T-helper 22 cell (primary cell): ENCODE data around the gene SRP9.
A peak's percentile ranks its signal among the peaks of the same experiment; 100 is the strongest.
"Not testable (repeated sequence)": the region's sequence is repeated elsewhere in the genome, so short reads cannot be mapped to it uniquely, and the experiment has no call there.

Experiments
- DNase-seq: peaks from one replicate; pipeline ENCODE4 v3.0.0-alpha.2; 2020; ENCODE audit warnings: low read depth

Gene SRP9

GRCh38 chr1:225776294-225776693, 1.3 kb upstream of the SRP9 start:
- DNase-seq = no peak

DNA sequence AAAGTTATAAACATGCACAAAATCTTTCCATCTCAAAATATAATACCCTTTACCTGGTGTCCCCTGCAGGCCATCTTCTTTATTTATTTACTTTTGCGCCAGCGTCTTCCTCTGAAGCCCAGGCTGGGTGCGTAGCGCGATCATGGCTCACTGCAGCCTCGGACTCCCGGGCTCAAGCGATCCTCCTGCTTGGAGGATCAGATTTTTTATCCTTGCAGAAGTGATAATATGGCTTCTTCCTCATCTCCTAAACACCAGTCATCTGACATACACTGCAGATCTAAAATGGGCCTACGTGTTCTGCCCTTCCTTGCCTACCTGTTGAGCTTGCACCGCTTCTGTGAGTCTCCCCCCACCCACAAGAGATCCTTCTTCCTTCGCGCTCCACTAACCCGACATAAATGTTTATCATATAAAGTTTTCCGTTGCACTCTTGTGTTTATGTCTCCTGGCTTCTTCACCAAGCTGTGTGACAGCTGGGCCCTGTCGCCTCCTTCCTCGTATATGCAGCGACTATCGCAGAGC, 506 bp upstream of the SRP9 start:
- DNase-seq = no peak

GRCh38 chr1:225778337-225778669, 677 bp downstream of the SRP9 start:
- DNase-seq = no peak

DNA sequence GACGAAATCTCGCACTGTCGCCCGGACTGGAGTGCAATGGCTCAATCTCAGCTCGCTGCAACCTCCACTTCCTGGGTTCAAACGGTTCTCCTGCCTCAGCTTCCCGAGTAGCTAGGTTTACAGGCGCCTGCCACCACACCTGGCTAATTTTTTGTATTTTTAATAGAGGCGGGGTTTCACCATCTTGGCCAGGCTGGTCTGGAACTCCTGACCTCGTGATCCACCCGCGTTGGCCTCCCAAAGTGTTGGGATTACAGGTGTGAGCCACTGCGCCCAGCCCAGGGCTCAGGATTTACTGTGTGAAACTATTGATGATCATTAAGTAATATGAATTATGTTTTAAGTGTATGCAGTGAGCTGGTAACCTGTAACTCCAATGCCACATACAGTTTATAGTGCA, 1.5 kb downstream of the SRP9 start:
- not testable (repeated sequence) for DNase-seq

GRCh38 chr1:225780134-225780533, 2.5 kb downstream of the SRP9 start:
- no peak for DNase-seq

DNA sequence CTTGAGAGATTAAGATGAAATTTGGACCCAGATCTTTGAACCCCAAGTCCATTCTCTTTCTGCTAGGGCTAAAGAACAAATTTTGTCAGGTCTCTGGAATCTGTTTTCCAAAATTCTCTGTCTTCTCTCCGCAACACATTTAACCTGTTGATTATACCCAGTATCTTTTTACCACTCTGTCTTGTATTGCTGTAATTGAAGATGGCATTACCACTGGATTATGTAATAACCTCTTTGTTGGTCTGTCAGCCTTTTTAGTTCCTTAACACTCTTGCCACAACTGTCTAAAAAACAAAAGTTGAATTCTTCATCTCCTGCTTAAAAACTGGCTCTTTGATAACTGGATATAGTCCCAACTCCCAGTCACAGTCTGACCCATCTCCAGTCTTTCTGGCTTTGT, 3.0 kb downstream of the SRP9 start:
- no peak for DNase-seq

DNA sequence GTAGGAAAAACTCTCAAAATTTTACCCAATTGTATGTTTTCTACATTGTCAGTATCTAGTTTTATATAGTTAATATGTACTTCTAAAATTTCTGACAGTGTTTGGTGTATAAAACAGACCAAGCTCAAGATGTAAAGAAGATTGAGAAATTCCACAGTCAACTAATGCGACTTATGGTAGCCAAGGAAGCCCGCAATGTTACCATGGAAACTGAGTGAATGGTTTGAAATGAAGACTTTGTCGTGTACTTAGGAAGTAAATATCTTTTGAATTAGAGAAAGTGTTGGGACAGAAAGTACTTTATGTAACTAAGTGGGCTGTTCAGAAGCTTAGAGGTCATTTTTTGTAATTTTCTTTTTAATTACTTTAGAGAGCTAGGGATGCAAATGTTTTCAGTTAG, 11.5 kb downstream of the SRP9 start:
- DNase-seq = not testable (repeated sequence)

DNA sequence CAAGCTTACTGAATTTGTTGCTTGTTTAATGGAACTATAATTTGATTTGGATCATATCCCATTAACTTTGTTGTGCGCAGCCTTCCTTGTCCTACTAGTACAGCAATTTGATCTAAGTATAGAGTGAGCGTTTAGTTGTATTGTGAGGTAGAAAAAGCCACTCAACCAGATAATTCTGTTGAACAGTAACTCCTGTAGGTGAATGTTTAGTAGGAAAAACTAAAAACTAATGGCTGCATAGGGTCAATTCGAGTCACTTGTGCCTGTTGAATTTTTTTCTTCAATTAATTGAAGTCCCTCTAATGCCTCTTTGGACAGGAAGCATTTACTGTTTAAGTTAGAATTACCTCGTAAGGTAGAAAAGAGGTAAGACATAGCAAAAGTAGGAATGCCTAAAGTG, 17.3 kb downstream of the SRP9 start:
- DNase-seq = no peak

DNA sequence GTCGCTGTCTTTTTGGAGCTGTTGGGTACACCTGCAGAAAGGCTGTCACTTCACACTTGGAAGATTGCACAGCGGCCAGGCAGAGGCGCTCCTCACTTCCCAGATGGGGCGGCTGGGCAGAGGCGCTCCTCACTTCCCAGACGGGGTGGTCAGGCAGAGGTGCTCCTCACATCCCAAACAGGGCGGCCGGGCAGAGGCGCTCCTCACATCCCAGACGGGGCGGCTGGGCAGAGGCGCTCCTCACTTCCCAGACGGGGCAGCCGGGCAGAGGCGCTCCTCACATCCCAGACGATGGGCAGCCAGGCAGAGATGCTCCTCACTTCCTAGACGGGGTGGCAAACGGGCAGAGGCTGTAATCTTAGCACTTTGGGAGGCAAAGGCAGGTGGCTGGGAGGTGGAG, 18.5 kb downstream of the SRP9 start:
- not testable (repeated sequence) for DNase-seq

- not testable (repeated sequence) for DNase-seq
Measured at GRCh38 chr1:225801146-225801545, 23.5 kb downstream of the SRP9 start.

- no peak for DNase-seq
Measured at GRCh38 chr1:225806249-225806648, 28.6 kb downstream of the SRP9 start.

DNA sequence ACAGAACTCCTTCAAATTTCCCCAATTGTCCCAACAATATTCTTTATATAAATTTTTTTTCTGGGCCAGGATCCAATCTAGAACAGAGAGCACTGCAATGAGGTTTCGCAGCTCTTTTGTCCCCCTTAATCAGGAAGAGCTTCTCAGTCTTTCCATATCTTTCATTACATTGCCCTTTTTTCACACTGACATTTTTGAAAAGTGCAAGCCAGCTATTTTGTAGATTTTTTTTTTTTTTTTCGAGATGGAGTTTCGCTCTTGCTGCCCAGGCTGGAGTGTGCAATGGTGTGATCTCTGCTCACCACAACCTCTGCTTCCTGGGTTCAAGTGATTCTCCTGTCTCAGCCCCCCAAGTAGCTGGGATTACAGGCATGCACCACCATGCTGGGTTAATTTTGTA, 29.1 kb downstream of the SRP9 start:
- DNase-seq = not testable (repeated sequence)

DNA sequence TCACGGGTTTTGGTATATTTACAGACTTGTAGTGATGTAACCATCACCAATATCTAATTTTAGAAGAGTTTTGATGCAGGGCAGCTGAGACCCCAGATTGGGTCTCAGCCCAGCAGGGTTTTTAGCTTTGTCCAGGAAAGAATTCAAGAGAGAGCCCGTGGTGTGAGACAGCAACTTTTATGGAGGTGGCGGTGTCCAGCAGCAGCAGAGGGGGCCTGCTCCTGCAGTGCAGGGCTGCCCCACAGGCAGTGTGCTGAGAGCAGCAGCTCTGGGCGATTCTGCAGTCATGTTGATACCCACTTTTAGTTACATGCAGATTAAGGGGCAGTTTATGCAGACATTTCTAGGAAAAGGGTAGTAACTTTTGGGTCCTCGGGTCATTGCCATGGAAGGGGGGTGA, 30.5 kb downstream of the SRP9 start:
- DNase-seq = no peak

DNA sequence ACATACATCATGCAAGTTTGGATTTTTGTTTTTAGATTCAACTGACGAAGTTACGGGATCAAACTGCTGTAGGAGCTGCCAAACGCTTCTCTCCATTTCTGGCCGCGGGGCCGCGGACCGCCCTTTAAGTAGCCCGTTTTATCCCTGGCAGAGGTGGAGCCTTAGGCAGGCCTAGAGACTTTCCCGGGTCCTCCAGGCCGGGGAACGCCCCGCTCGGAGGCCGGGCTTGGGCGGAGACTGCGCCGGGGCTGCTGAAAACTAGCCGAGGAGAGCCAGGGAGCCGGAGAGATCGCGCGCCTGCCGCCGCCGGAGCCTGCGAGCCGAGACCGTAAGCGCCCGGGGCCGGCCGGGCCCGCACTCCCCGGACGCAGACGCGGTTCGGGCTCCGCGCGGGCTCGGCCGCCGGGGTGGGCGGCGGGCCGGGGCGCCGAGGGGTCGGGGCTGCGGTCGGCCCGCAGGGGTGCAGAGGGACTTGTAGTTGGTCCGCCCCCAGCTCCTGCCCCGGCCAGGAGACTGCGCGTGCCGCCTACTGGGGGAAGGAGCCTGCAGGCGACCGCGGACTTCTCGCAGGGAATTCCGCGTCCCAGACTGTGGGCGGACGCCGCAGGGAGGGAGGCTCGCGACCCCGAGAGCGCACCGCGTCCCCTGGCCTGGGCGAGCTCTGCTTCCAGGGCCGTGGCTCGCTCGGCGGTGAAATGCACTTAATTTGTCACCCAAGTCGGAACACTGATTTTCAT, 32.4 kb downstream of the SRP9 start, which contains the start of gene EPHX1:
Gene EPHX1, plus strand, starts transcription at position 283 of the 737 bp plus-strand sequence. CDS start 18,606 bp downstream, outside the sequence.
- peak; percentile 12 for DNase-seq

DNA sequence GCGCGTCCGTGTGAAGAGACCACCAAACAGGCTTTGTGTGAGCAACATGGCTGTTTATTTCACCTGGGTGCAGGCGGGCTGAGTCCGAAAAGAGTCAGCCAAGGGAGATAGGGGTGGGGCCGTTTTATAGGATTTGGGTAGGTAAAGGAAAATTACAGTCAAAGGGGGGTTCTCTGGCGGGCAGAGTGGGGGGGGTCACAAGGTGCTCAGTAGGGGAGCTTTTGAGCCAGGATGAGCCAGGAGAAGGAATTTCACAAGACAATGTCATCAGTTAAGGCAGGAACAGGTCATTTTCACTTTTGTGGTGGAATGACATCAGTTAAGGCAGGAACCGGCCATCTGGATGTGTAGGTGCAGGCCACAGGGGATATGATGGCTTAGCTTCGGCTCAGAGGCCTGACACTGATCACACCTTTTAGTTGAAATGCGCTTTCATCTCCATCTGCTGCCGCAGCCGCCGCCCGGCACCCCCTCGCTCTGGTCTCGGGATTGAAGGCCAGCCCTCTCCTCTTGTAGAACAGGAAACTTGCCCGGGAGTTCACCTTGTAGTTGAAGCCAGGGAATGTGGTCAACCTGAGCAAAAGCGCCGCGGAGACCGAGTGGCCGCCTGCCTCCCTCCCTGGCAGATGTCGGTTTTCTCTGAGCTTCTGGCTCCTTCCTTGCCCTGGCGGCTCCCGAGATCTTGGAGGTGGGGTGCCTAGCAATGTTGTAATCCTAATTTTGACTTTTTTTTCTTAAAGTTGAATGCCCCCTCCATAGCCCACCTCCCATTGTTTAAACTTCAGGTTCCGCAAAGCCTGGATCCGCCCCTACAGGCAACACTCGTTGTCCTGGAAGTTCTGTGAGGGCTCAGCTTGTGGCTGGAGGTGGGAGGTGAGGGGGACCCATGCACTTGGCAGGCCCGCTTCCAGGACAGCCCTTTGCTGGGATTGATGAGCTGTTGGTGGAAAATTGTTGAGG, 33.2 kb downstream of the SRP9 start:
- not testable (repeated sequence) for DNase-seq

DNA sequence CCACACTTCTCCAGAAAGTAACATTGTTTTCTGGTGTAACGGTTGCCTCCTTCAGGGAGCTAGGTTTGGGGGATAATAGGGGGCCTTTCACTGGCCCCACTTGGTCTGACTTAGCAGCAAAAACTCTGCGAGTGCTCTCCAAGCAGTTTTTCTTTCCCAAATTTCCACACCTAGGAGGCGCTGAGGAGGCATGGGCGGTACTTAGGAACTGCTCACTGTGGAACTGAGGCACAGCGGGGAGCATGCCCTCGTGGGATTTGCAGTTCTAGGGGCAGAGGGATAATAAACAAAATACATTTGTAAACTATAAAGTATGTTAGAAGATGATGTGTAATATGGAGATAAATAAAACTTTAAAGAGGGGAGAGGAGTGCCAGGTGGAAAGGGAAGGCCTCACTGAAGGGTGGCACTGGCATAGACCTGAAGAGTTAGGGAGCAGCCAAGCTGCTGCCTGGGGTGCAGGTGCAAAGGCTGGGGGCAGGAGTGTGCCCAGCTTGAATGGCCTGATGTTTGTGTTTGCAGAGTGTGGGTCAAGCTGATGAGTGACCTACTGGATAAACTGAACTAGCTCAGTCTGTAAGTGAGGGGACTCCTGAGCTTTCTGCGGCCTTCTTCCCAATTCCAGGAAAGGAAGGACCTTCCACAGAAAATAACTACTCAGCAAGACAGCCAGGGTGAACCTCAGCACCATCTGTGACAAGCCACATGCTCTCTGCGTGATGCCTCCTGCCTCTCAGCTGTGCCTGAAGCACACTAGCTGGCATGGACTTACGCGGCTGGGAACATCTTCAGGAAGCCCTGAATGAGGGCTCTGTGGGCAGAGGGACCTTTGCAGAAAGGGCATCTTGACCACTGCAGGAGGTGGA, 34.2 kb downstream of the SRP9 start:
- DNase-seq = no peak

GRCh38 chr1:225812488-225813213, 35.0 kb downstream of the SRP9 start:
- no peak for DNase-seq

DNA sequence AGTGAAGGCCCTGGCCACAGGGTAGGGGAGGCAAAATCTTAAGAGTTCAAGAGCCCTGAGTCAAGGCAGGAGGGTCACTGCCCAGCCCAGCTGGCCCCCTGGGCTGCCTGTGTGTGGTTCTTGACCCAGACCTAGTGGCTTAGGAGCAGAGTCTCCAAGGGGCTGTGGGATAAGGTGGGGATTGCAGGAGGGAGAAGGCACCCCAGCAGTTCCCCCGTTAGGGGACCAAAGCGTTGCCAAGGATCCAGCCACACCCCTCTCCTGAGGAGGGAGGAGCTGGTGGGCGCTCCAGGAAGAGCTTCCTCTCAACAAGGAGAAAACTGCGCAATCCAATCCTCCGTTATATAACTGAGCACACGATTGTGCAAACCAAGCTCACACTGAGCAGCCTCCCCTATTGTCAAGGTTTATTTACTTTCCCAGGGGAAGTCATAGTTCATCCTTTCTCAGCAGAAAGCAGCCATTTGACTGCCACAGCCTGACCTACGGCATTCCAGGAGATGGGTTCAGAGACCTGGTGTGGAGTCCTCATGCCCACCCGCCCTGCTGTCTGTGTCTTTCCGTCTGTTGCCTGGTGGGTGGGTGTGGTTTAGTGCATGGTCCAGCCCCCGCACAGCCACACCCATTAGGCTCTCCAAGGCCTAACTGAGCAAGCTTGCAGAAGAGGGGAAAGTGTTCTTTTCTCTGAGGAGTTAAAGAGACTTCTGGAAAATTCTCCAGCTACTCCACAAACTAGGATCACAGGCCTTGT, 35.8 kb downstream of the SRP9 start:
- DNase-seq = no peak

DNA sequence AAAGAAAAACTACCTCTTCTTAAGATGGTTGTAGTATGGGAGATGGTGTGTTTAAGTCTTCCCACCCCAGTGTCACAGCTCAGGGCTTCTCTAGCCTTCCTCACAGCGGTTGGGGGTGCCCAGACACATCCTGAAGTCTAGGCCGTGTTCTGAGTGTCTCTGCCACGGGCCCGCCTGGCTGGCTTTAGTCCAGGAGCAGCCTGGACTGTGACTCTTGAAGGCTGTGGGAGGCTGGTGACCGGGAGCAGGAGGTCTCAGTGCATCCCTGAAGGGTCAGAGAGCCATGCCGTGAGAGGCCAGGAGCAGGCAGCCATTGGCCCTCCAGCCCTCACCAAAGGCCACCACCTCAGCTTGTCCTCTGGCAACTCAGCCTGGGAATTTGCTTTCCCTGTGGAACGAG, 36.8 kb downstream of the SRP9 start:
- DNase-seq = no peak

DNA sequence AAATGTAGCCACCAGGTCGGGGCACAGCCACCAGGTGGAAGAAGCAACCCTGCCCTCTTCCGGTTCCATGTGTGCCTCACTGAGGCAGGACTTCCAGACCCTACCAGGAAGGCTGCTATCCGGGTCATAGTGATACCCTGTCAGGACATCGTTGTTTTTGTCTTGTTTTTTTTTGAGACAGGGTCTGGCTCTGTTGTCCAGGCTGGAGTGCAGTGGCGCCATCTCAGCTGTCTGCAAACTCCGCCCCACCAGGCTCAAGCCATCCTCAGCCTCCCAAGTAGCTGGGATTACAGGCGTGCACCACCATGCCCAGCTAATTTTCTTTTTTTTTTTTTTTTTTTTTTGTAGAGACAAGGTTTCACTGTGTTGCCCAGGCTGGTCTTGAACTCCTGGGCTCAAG, 37.5 kb downstream of the SRP9 start:
- DNase-seq = not testable (repeated sequence)
